H1 (cell line): ENCODE results near the gene REELD1. TPM values are rescaled to one million over a fixed set of nuclear protein-coding genes. Genes with fewer than 3 reads are reported as not detected.

ENCODE experiments used
- ASH2L ChIP-seq: fragments of 200-600, 300-600 bp; sonication (generic); IDR thresholded peaks from one replicate; pipeline ENCODE4 v1.7.1; 2017; ENCODE audit warnings: low read length
- ATF2 ChIP-seq: IDR thresholded peaks from 2 replicates; pipeline ENCODE4 v1.6.1; 2012; ENCODE audit warnings: low read length, inconsistent platforms
- BRCA1 ChIP-seq: IDR thresholded peaks from 2 replicates; pipeline ENCODE4 v1.6.1; 2012; ENCODE audit warnings: low read depth, low read length, improper control_type of control experiment
- EGR1 ChIP-seq: IDR thresholded peaks from 2 replicates; pipeline ENCODE4 v1.6.1; 2011; ENCODE audit warnings: low read depth, low read length, borderline replicate concordance
- EP300 ChIP-seq, 2 experiments: IDR thresholded peaks; 1 replicate in 1 of 2; 2 replicates in 1 of 2; pipeline ENCODE4 v1.6.1; 2011 to 2012; ENCODE audit warnings: low read depth in 2 of 2, low read length in 2 of 2, mild to moderate bottlenecking in 2 of 2, borderline replicate concordance in 1 of 2, inconsistent platforms in 1 of 2, moderate library complexity in 1 of 2
- JUN ChIP-seq: IDR thresholded peaks from 2 replicates; pipeline ENCODE4 v1.6.1; 2011; ENCODE audit warnings: low read depth, mild to moderate bottlenecking, improper control_type of control experiment, low read length
- KDM1A ChIP-seq: fragments of 200-600, 300-600 bp; sonication (generic); IDR thresholded peaks from 2 replicates; pipeline ENCODE4 v1.7.1; 2016; ENCODE audit warnings: mild to moderate bottlenecking, low read length, borderline replicate concordance
- NRF1 ChIP-seq: IDR thresholded peaks from 2 replicates; pipeline ENCODE4 v1.6.1; 2011; ENCODE audit warnings: mild to moderate bottlenecking, low read depth, low read length, improper control_type of control experiment
- PHF8 ChIP-seq: fragments of 200-600 bp; sonication (generic); conservative IDR thresholded peaks from 2 replicates; pipeline ENCODE4 v1.7.1; 2012; ENCODE audit warnings: low read depth, mild to moderate bottlenecking, inconsistent platforms, low read length, moderate library complexity
- POLR2AphosphoS5 ChIP-seq: IDR thresholded peaks from 2 replicates; pipeline ENCODE4 v1.6.1; 2011; ENCODE audit warnings: low read depth, low read length
- POU5F1 ChIP-seq: IDR thresholded peaks from 2 replicates; pipeline ENCODE4 v1.6.1; 2011; ENCODE audit warnings: low read depth, mild to moderate bottlenecking, low read length, moderate library complexity
- SAP30 ChIP-seq: fragments of 300-600 bp; sonication (generic); IDR thresholded peaks from 2 replicates; pipeline ENCODE4 v1.7.1; 2012; ENCODE audit warnings: low read length, moderate library complexity, mild to moderate bottlenecking, inconsistent platforms; ENCODE audit not compliant: insufficient read depth, insufficient replicate concordance
- SIN3A ChIP-seq, 2 experiments: IDR thresholded peaks in 1 of 2; conservative IDR thresholded peaks in 1 of 2; 2 replicates each; pipeline ENCODE4 v1.6.1; 2011 to 2012; ENCODE audit warnings: low read length in 2 of 2, improper control_type of control experiment in 1 of 2, low read depth in 1 of 2, mild to moderate bottlenecking in 1 of 2
- SIRT6 ChIP-seq: IDR thresholded peaks from one replicate; pipeline ENCODE4 v1.7.1; 2012; ENCODE audit warnings: low read length, inconsistent platforms
- SP1 ChIP-seq: IDR thresholded peaks from 2 replicates; pipeline ENCODE4 v1.6.1; 2011; ENCODE audit warnings: low read depth, low read length
- SP2 ChIP-seq: IDR thresholded peaks from 2 replicates; pipeline ENCODE4 v1.6.1; 2012; ENCODE audit warnings: mild to moderate bottlenecking, low read length, inconsistent platforms
- SRF ChIP-seq: IDR thresholded peaks from 2 replicates; pipeline ENCODE4 v1.6.1; 2011; ENCODE audit warnings: mild to moderate bottlenecking, low read depth, low read length, moderate library complexity
- TAF7 ChIP-seq: optimal IDR thresholded peaks from 2 replicates; pipeline ENCODE3; 2011; ENCODE audit warnings: low read depth, mild to moderate bottlenecking, inconsistent platforms, low read length, moderate library complexity, borderline replicate concordance
- TCF12 ChIP-seq: IDR thresholded peaks from 2 replicates; pipeline ENCODE4 v1.6.1; 2011; ENCODE audit warnings: low read depth, mild to moderate bottlenecking, low read length
- TEAD4 ChIP-seq: IDR thresholded peaks from 2 replicates; pipeline ENCODE4 v1.6.1; 2012; ENCODE audit warnings: low read depth, low read length, inconsistent platforms, mixed read lengths
- USF2 ChIP-seq: IDR thresholded peaks from 2 replicates; pipeline ENCODE4 v1.6.1; 2011; ENCODE audit warnings: low read length, improper control_type of control experiment
- polyA plus RNA-seq, 7 experiments: library from polyadenylated mRNA; depleted of rRNA in 3 of 7; stranded (reverse) in 5 of 7; unstranded in 2 of 7; fragments of >200 nt in 5 of 7; fragments of 200-250 nt in 2 of 7; gene quantifications; 1 replicate in 5 of 7; 2 replicates in 1 of 7; 4 replicates in 1 of 7; pipeline versions ENCODE4 v1.2.1 to v1.2.3, GENCODE V29; 2011 to 2013; ENCODE audit warnings: missing spikeins in 2 of 7, mixed read lengths in 2 of 7
- total RNA-seq: library from RNA; stranded (reverse); fragmentation: NEBNext Ultra II Directional; extraction: Animal tissue kit (Norgen Biotek cat#: 25700); gene quantifications from 2 replicates; pipeline ENCODE4 v1.2.1, GENCODE V29; 2021

Gene REELD1
- total and polyA plus RNA-seq, 2 of the 8 experiments (the other 6 are each of a cell fraction or from before 2014, with no cell fraction given) = 0.03 TPM; not detected in 1

- no peak for TF ChIP-seq SAP30
- TF ChIP-seq SIN3A (conservative IDR thresholded peaks at IDR 0.05 in 1 of 2, IDR thresholded peaks at IDR 0.05 in 1 of 2; ENCODE audit: low read depth in 1 of 2, low read length in 2 of 2) = no peak; a peak in 1 of 4 replicates
- TF ChIP-seq TEAD4 = 0 out of 2 replicates have a peak, but pooled peaks have one; percentile 14
- no peak for TF ChIP-seq ATF2
- no peak for TF ChIP-seq SP1
- no peak for TF ChIP-seq JUN
- TF ChIP-seq POLR2AphosphoS5 = peak; percentile 50; the same call in 1 of the 2 replicates
- TF ChIP-seq SIRT6 = no peak
- TF ChIP-seq TAF7 = no peak
- no peak for TF ChIP-seq NRF1
- peak; percentile 40; the same call in 1 of the 2 replicates for TF ChIP-seq KDM1A
- no peak for TF ChIP-seq BRCA1
- no peak for TF ChIP-seq POU5F1
- no peak for TF ChIP-seq SP2
- peak; percentile 92 for TF ChIP-seq PHF8
- TF ChIP-seq USF2 = no peak
- TF ChIP-seq ASH2L = peak; percentile 97
- no peak for TF ChIP-seq EGR1
- no peak for TF ChIP-seq TCF12
- TF ChIP-seq SRF = no peak
- TF ChIP-seq EP300 (IDR thresholded peaks at IDR 0.05; ENCODE audit: borderline replicate concordance in 1 of 2, low read depth in 2 of 2, low read length in 2 of 2) = 0 out of 3 replicates have a peak, but pooled peaks of 1 of the 2 experiments have one; percentile 10
Observed at GRCh38 chr4:146175541-146176453, 38.5 kb upstream of the REELD1 start, which contains the start of gene LSM6 (continued).
